A549 treated with AZD2906 at 1 μM for 4 hours (cell line): ENCODE data around the gene MYO1D. TPM values are rescaled to one million over a fixed set of nuclear protein-coding genes. Genes with fewer than 3 reads are reported as not detected.

Experiments used
- total RNA-seq: library from RNA; stranded (reverse); fragments of 200-300 nt; extraction: Qiagen RNA extraction; gene quantifications from 5 replicates; pipeline ENCODE4 v1.2.3, GENCODE V29; 2022

Gene MYO1D
- 1.8 to 2.8 TPM (median 2.3 TPM) in 5 replicates for total RNA-seq

DNA sequence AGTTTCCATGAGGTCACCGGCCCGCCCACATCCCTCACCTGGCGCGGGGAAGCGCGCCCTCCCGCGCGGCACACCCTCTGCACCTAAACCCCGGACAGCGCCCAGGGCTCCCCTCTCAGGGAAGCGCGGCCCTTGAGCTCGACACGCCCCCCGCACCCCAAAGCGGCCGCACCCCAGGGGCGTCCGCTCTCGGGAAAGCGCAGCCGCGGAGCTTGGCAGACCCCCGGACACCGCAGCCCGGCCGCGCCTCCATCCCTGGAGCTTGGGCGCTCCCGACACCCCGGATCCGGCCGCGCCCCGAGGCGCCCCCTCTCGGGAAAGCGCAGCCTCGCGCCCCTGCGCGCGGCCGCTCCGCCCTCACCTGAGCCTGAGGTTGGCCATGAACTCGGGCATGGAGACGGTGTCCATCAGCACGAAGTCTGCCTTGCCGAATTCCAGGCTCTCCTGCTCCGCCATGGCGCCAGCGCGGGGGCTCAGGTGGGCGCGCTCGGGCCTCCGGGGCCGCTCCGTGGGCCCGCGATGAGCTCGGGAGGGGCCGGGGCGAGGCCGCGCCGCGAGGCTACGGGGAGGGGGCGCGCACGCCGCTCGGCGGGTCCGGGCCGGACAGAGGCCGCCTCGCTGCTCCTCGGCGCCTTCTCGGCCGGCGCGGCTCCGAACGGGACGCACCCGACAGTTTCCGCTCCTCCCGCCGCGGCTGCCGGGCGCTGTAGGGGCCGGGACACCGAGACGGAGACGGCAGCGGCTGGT, at the start of gene MYO1D:
MYO1D (minus strand) TSS at position 708 of the 747 bp plus-strand sequence; CDS start at position 456, 252 bp downstream.

DNA sequence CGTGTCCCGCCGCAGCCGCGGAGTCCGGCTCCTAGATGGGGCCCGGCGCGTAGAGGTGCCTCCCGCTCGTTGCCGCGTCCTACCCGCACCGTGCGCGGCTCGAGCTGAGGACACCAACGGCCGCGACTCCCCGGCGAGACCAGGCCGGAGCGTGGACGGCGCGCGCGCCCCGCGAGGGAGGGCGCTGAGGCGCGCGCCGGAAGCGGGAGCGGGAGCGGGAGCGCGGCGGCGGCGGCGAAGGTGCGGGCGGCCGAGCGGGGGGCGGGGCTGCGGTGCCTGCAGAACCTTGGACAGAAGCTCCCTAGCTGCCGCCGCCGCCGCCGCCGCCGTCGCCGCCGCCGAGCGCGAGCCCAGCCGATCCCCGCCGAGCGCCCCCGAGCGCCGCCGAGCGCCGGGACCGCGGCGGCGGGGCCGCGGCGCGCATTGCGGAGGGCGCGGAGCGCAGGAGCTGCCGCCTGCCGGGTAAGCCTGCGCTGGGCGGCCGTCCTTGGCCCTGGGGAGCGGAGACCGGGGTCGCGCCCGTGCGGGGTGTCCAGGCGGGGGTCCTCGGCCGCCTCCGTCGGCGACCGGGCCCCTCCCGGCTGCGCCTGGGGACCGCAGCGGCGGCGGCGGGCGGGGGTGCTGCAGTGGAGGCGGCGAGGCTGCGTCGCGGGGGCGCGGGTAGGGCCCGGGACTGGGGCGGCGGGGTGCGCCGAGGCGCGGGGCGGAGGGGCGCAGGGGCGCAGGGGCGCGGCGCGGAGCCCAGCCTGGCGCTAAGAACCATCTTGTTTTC, 390.0 kb downstream of the MYO1D start, which contains the start of gene CDK5R1:
CDK5R1 (plus strand) TSS at position 293 of the 772 bp plus-strand sequence. CDS start 628 bp downstream, outside the sequence.

DNA sequence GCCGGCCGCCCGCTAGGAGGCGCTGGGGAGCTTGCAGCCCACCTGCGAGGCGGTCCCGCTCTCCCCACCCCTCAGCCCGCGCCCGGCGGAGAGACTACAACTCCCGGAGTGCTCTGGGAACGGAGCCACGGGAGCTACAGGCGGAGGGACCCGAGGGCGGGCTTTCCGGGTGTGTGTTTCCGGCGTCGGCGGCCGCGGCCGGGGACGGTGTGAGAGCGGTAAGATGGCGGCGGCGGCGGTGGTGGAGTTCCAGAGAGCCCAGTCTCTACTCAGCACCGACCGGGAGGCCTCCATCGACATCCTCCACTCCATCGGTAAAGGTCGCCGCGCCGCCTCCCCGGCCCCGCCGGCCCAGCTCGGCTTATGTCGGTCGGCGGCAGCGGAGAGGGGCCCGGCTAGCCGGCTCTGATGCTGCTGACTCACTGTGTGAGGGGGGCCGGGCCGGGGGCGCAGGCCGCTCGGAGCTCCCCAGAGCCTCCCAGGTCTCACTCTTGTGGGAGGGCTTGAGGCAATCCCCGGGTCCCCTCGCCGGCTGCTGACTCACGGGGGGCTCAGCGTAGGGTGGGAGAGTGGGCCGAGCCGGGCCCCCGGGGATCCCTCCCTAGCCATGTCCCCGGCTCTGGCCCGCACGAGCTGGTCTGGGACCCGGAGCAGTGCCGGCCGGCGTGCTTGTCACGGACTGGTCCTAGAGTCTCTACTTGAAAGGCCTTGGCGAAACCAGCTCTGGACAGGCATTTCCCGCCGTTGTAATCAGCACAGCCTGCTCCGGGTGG, 432.4 kb downstream of the MYO1D start, which contains the start of gene PSMD11:
PSMD11 (plus strand) TSS at position 210 of the 773 bp plus-strand sequence; CDS start at position 224, 14 bp downstream.

Other genes starting within 250 kb of the MYO1D start
- 43.1 to 48.7 TPM (median 48.4 TPM) in 5 replicates for gene TMEM98, start 51.0 kb upstream of the MYO1D start, total RNA-seq
- not detected in 5 replicates for gene SPACA3, start 114.7 kb upstream of the MYO1D start, total RNA-seq